COLO829 (cell line): ENCODE measurements around the gene RIC8A.
"Not testable (repeated sequence)": the region's sequence is repeated elsewhere in the genome, so short reads cannot be mapped to it uniquely, and the experiment has no call there.

ENCODE experiments used
- DNase-seq: peaks from one replicate; pipeline ENCODE4 v3.0.0; 2012; ENCODE audit warnings: low spot score

The RIC8A gene

GRCh38 chr11:218815-219593 lies 11.5 kb downstream of the RIC8A start:
- no peak for DNase-seq

- not testable (repeated sequence) for DNase-seq
Observed at GRCh38 chr11:220641-221215, 13.2 kb downstream of the RIC8A start.

GRCh38 chr11:221539-221938 lies 14.0 kb downstream of the RIC8A start:
- DNase-seq: no peak

GRCh38 chr11:221998-222789 lies 14.7 kb downstream of the RIC8A start:
- no peak for DNase-seq

GRCh38 chr11:223026-223789 lies 15.7 kb downstream of the RIC8A start:
- DNase-seq: no peak

- DNase-seq: no peak
Observed at GRCh38 chr11:223884-224283, 16.4 kb downstream of the RIC8A start.

- no peak for DNase-seq
Observed at GRCh38 chr11:224424-224823, 16.9 kb downstream of the RIC8A start.

- DNase-seq: no peak
Observed at GRCh38 chr11:225734-226453, 18.4 kb downstream of the RIC8A start.

- DNase-seq: no peak
Observed at GRCh38 chr11:227824-228379, 20.4 kb downstream of the RIC8A start.

- DNase-seq: no peak
Observed at GRCh38 chr11:230431-230830, 22.9 kb downstream of the RIC8A start.

- no peak for DNase-seq
Observed at GRCh38 chr11:232783-233565, 25.5 kb downstream of the RIC8A start.

- no peak for DNase-seq
Observed at GRCh38 chr11:235180-235579, 27.7 kb downstream of the RIC8A start.

GRCh38 chr11:235609-235996 lies 28.1 kb downstream of the RIC8A start:
- peak; percentile 11 for DNase-seq

- peak; percentile 84 for DNase-seq
Observed at GRCh38 chr11:235997-236773, 28.7 kb downstream of the RIC8A start, which contains the start of gene SIRT3. SIRT3 (minus strand) TSS chr11:236342; CDS start chr11:236328, 14 bp downstream.

GRCh38 chr11:236774-237767 lies 29.6 kb downstream of the RIC8A start, which contains the start of gene PSMD13:
PSMD13 (plus strand) TSS chr11:236976; CDS start chr11:237050, 74 bp downstream.
- DNase-seq: peak; percentile 88

GRCh38 chr11:238346-238745 lies 30.8 kb downstream of the RIC8A start:
- DNase-seq: not testable (repeated sequence)

GRCh38 chr11:240315-240714 lies 32.8 kb downstream of the RIC8A start:
- no peak for DNase-seq

GRCh38 chr11:241634-242033 lies 34.1 kb downstream of the RIC8A start:
- no peak for DNase-seq
